CD4-positive, alpha-beta T cell treated with Interleukin-4 for 4 hours (primary cell): Measurements from ENCODE around the gene PHF14.

ENCODE experiments used
- DNase-seq: peaks from one replicate; pipeline ENCODE4 v3.0.0-alpha.2; 2020

The PHF14 gene

GRCh38 chr7:11120068-11120664 is 146.5 kb downstream of the PHF14 start:
- DNase-seq = no peak

DNA sequence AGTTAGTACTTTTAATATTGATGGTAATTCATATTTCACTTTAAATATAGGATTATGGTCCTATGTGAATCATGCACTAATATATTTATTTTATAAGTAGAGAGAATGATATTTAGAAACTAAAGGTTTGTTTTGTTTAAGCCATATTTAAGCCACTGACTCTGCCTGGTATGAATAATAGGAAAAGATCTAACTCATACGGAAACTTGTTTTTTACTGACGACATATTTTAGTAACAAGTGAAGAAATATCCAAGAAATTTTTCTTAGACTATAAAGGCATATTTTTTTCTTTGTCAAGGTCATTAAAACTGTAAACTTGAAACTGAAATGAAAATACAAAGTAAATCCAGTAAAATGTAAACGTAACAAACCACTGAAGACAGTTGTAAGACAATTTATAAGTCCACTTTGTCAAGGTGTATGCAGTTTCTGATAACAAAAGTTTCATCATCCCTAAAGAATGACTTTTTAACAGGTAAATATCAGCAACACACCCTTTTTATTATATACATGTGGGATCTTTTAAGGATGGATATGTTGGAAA is 147.1 kb downstream of the PHF14 start:
- DNase-seq = no peak

DNA sequence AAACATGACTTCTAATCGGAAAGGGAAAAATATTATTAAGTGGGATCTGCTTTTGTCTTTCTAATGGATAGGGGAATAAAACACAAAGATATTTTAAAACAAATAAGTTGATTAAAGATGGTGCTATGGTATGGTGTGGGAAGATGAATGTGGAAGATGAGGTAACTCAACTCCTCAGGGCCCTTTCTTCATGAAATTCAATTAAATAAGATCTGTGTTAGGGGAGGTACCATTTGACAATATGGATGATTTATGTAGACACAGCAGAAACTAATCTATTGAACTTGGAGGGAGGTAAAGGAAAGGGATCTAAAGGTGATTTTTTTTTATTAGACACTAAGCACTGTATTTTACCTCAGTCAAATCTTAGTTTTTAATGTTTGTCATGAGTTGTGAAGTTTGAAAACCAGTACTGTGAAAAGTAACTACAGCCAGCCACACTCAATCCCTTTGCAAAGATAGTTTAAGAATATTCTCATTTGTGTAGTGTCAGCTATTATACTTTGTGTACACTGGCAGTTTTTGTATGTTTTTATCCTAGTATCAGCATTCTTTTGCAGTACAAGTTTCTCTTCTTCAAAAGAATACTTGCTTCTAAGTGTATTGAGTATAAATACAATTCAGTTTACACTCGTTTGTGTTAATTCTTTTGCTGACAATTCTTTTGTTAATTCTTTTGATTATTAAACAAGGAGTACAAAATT is 151.3 kb downstream of the PHF14 start:
- no peak for DNase-seq

DNA sequence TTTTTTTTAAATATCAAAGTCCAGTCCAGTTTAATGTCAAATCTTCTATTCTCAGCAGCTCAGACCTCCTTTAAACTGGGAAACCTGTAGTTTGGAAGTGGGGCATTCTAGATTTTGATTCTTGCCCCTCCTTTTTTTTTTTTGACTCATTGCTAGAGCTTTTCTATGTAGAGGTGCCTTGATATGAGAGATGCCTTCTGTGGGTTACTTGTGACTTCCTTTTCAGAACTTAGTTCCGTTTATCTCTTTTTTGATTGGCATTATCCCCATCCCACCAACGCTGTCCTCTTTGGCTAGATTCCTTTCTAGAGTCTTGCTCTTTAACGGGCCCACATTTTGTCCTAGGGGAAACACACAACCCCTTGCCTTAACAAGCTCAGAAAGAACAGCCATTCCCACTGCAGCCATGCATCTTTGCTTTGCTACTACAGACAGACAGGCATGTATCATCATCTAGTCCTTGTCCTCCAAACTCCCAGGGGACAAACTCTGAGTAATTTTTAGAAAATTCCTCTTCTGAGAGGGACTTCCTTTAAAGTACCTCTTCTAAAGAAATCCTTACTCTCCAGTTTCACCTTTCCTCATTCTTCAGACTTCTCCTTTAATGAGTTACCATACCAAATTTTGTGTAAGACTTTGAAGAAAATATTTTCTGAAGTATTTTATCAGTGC is 153.6 kb downstream of the PHF14 start:
- no peak for DNase-seq

GRCh38 chr7:11127988-11128387 is 154.3 kb downstream of the PHF14 start:
- no peak for DNase-seq

GRCh38 chr7:11128498-11128897 is 154.8 kb downstream of the PHF14 start:
- no peak for DNase-seq

DNA sequence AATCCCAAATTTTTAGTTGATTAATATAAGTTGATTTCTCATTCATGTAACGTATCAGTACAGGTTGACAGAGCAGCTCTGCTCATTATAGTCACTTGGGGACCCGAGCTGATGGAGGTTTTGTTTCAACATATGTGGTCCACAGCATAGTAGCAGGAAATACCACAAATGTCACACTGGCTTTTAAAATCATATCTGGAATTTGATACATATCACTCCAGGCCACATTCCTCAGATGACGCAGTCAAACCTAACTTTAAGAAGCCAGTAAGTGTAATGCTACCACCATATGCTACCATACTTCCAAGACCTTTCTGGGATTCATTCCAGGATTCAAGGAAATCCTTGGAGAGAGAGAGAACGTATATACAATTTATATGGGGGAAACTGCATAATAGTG is 156.3 kb downstream of the PHF14 start:
- DNase-seq = no peak

GRCh38 chr7:11130601-11131000 is 156.9 kb downstream of the PHF14 start:
- DNase-seq = no peak

GRCh38 chr7:11133436-11133959 is 159.8 kb downstream of the PHF14 start:
- no peak for DNase-seq

GRCh38 chr7:11135573-11135972 is 161.9 kb downstream of the PHF14 start:
- DNase-seq = no peak

DNA sequence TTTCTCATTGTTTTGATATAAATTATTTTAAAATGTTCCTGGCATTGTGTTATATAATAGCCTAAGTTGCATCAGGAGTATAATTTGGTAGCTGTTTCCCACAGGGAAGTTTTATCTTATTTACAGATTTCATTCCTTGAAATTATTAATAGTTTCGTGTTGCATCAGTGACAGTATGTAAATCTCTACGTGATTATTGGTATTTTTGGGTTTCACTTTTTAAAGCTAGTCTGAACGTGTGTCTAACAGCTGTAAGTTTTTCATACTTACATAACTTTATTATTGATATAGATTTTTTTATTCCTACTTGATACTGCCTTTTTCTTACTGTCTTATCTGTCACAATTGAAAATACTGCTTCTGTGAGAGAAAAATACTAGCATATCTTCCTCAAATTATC is 167.9 kb downstream of the PHF14 start:
- DNase-seq = no peak

GRCh38 chr7:11153694-11154093 is 180.0 kb downstream of the PHF14 start:
- DNase-seq = no peak

- DNase-seq = no peak
Measured at GRCh38 chr7:11155883-11156282, 182.2 kb downstream of the PHF14 start.

- no peak for DNase-seq
Measured at GRCh38 chr7:11161499-11161898, 187.8 kb downstream of the PHF14 start.

- DNase-seq = no peak
Measured at GRCh38 chr7:11163220-11163619, 189.5 kb downstream of the PHF14 start.

GRCh38 chr7:11166051-11166450 is 192.4 kb downstream of the PHF14 start:
- no peak for DNase-seq

DNA sequence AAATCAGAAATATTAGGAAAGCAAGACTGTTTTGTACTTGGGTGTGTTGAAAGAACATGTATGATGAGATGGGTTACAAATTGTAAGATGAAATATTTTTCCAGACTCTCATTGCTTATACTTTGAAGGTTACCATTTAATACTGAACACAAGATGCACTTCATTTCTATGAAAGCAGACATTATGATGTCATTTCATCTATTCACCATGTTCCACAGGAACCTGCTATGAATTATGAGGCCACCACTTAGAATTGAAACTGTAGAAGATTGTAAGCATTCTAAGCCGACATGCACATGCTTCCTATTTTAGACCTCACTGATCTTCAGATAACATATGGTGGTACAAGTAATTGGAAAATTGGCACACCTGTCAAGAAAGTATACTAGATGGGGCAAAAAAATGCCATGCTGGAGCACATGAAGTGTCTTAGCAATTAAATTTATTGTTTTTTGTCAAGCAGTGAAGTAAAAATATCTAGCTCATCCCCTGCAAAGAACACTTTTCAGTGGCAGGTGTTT is 195.0 kb downstream of the PHF14 start:
- DNase-seq = no peak

DNA sequence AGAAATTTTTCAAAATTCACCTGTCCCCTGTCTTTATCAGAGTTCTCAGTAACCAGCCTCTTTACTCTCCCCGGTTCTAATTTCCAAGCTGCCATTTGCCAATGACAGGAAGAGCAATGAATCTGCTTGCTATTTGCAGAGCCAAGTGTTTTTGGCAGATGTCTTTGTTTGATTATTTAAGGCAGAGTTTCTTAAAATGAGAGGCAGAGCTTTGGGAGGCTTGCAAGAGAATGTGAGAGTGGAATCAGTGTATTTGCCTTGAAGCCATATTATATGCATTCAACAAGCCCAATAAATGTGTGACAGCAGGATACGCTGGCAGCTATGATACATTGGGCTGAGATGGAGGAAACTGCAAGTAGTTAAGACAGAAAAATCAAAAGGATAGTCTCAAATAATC is 196.5 kb downstream of the PHF14 start:
- DNase-seq = no peak

- DNase-seq = no peak
Measured at GRCh38 chr7:11170863-11171568, 197.3 kb downstream of the PHF14 start.

- DNase-seq = no peak
Measured at GRCh38 chr7:11171569-11172192, 198.0 kb downstream of the PHF14 start.

DNA sequence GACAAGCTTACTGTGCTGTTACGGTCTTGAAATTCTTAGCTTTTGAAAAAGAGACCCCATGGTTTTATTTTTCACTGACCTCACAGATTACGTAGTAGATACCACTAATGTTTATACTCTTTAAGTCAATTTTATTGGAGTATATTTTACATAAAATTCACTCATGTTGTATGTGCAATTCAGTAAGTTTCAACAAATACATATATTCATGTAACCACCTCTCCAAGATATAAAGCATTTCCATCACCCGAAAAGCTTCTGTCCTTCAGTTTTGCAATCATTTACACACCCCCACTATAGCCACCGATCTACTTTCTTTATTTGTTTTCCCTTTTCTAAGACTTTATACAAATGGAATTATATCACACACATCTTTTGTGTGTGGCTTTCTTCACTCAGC is 199.2 kb downstream of the PHF14 start:
- no peak for DNase-seq

- DNase-seq = no peak
Measured at GRCh38 chr7:11175371-11175770, 201.7 kb downstream of the PHF14 start.
